CD1c-positive myeloid dendritic cell (primary cell): Measurements from ENCODE around the gene KCNK5.
A peak's percentile ranks its signal among the peaks of the same experiment; 100 is the strongest.

Experiments used
- DNase-seq: peaks from one replicate; pipeline ENCODE4 v3.0.0-alpha.2; 2016; ENCODE audit errors: extremely low spot score

Gene KCNK5

GRCh38 chr6:39171489-39172376 lies 57.5 kb downstream of the KCNK5 start:
- no peak for DNase-seq

- DNase-seq = no peak
These were observed 58.4 kb downstream of the KCNK5 start for GRCh38 chr6:39170860-39171259.

GRCh38 chr6:39170389-39170788 lies 58.9 kb downstream of the KCNK5 start:
- DNase-seq = no peak

- no peak for DNase-seq
These were observed 59.6 kb downstream of the KCNK5 start for GRCh38 chr6:39169448-39170344.

- DNase-seq = no peak
These were observed 61.2 kb downstream of the KCNK5 start for GRCh38 chr6:39167866-39168625.

- DNase-seq = no peak
These were observed 62.0 kb downstream of the KCNK5 start for GRCh38 chr6:39167321-39167720.

- DNase-seq = no peak
These were observed 62.4 kb downstream of the KCNK5 start for GRCh38 chr6:39166912-39167290.

- DNase-seq = peak; percentile 81
These were observed 62.9 kb downstream of the KCNK5 start for GRCh38 chr6:39166189-39166911.

- no peak for DNase-seq
These were observed 71.8 kb downstream of the KCNK5 start for GRCh38 chr6:39157511-39157910.

- no peak for DNase-seq
These were observed 72.5 kb downstream of the KCNK5 start for GRCh38 chr6:39156801-39157200.

GRCh38 chr6:39154705-39155104 lies 74.6 kb downstream of the KCNK5 start:
- DNase-seq = no peak

GRCh38 chr6:39153766-39154397 lies 75.4 kb downstream of the KCNK5 start:
- no peak for DNase-seq

GRCh38 chr6:39152262-39152661 lies 77.0 kb downstream of the KCNK5 start:
- peak; percentile 1 for DNase-seq

GRCh38 chr6:39151211-39151610 lies 78.1 kb downstream of the KCNK5 start:
- no peak for DNase-seq

- DNase-seq = no peak
These were observed 84.6 kb downstream of the KCNK5 start for GRCh38 chr6:39144481-39145173.

GRCh38 chr6:39143238-39143930 lies 85.9 kb downstream of the KCNK5 start:
- no peak for DNase-seq

- no peak for DNase-seq
These were observed 88.6 kb downstream of the KCNK5 start for GRCh38 chr6:39140556-39141167.
